Esophagus (tissue), 2 donors: ENCODE measurements around the gene MYMX. TPM values are rescaled to one million over a fixed set of nuclear protein-coding genes. Genes with fewer than 3 reads are reported as not detected.

Source experiments
- H3K27ac ChIP-seq, 2 donors: one replicate each; pipeline ENCODE4 v1.5.1; 2013; ENCODE audit warnings: low read depth in 2 of 2, mild to moderate bottlenecking in 2 of 2, inconsistent platforms in 1 of 2, low read length in 1 of 2, moderate library complexity in 1 of 2
- H3K27me3 ChIP-seq, 2 donors: one replicate each; pipeline ENCODE4 v1.6.1; 2013; ENCODE audit warnings: low read length in 2 of 2, control low read depth in 1 of 2, mild to moderate bottlenecking in 1 of 2; ENCODE audit not compliant: insufficient read depth in 2 of 2, control insufficient read depth in 1 of 2
- H3K36me3 ChIP-seq, 2 donors: one replicate each; pipeline ENCODE4 v1.6.1; 2013; ENCODE audit warnings: low read length in 1 of 2; ENCODE audit not compliant: control insufficient read depth in 2 of 2, insufficient read depth in 2 of 2
- H3K4me1 ChIP-seq, 2 donors: one replicate each; pipeline ENCODE4 v1.6.1; 2013; ENCODE audit warnings: low read length in 1 of 2; ENCODE audit not compliant: control insufficient read depth in 2 of 2, insufficient read depth in 2 of 2
- H3K4me3 ChIP-seq, 2 donors: one replicate each; pipeline ENCODE4 v1.5.1; 2013; ENCODE audit warnings: low read length in 2 of 2, mild to moderate bottlenecking in 2 of 2, low read depth in 1 of 2, moderate library complexity in 1 of 2
- H3K9me3 ChIP-seq, 2 donors: one replicate each; pipeline ENCODE4 v1.6.1; 2013; ENCODE audit warnings: mild to moderate bottlenecking in 2 of 2, low read depth in 1 of 2, low read length in 1 of 2, moderate library complexity in 1 of 2; ENCODE audit not compliant: control insufficient read depth in 2 of 2, insufficient read depth in 1 of 2
- WGBS, 2 donors: extraction: QIAGEN DNeasy Blood & Tissue Kit; methylation state at CpG; one replicate each; pipeline ENCODE4 v1.1.7; 2013; 5-methylcytosine and 5-hydroxymethylcytosine counted together
- polyA plus RNA-seq, 2 donors: library from polyadenylated mRNA; stranded (reverse); fragments of 200-250 nt; gene quantifications; one replicate each; pipeline ENCODE4 v1.2.3, GENCODE V29; 2013
- donor health status: healthy with polysubstance abuse.
- donor health status: Bipolar disorder and iron deficiency.

Gene MYMX
- polyA plus RNA-seq, 2 donors: 0.05 TPM; not detected in 1

DNA sequence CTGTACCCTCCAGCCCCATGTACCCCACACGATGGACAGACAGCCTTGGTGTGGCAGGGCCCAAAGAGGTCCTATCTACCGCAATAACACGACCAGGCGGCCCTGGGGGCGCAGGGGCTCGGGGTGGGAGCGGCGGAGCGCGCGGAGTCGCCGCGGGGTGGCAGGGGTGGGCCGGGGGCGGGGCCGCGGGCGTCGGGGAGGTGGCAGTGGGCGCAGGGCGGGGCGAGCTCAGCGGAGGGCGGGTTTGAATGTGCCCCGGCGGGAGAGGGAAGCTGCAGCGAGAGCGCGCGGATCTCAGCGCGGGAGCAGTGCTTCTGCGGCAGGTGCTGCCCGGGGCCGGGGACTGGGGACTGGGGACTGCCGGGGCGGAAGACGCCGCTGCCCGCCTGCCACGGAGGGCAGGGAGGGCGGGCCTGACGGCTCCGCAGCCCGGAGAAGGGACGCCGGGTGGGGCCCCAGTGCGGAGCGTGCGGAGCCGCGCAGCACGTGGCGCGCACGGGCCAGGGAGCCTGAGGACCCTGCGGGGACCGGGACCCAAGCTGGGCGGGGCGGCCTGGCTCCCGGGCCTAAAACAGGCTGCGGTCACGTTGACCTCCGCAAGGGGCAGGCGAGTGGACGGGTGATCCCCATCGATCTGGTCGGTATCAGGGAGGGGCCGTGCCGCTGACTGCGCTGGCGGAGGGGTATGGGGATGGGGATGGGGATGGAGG, 6.7 kb downstream of the MYMX start, which contains the start of gene SLC29A1:
SLC29A1 (plus strand) TSS at position 277 of the 710 bp plus-strand sequence. CDS start 3,719 bp downstream, outside the sequence.
- peaks cover 3 to 14% of the 10 kb centered on the region in 2 donors for H3K4me1 ChIP-seq
- no peaks in the 10 kb centered on the region for H3K27me3 ChIP-seq
- peaks cover 0 to 2% of the 10 kb centered on the region in 2 donors for H3K36me3 ChIP-seq
- 1% methylated on average over 42 to 73 of the region's 73 CpGs for WGBS, 2 donors
- peak within 1 kb of the TSS; percentile 53 to 81 for H3K27ac ChIP-seq
- H3K9me3 ChIP-seq: no peaks in the 10 kb centered on the region
- peak within 1 kb of the TSS; percentile 48 to 52 for H3K4me3 ChIP-seq

GRCh38 chr6:44224029-44224964, 7.6 kb downstream of the MYMX start:
- 10% methylated on average over 14 to 18 of the region's 18 CpGs for WGBS, 2 donors
- Histone ChIP-seq H3K27me3 (no peaks in the 10 kb centered on the region), H3K4me1 (peaks cover 4 to 14% of the 10 kb centered on the region in 2 donors), H3K4me3 (peak overlapping the region; percentile 48 to 52), H3K36me3 (peaks cover 0 to 2% of the 10 kb centered on the region in 2 donors), H3K9me3 (no peaks in the 10 kb centered on the region), H3K27ac (peak overlapping the region in 1 of 2 donors; percentile 70)

DNA sequence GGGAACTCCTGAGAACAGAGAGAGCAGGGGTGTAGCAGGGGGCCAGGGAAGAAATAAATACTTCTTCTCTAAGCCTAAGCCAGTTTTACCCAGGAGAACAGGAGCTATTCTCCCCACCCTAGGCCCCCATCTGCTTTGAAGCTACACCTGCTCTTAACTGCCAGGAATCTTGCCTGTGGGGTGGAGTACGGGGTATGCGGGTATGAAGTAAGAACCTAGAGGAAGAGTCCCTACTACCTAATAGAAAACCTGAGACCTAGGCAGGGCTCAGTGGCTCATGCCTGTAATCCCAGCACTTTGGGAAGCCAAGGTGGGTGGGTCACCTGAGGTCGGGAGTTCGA, 8.2 kb downstream of the MYMX start:
- H3K27me3 ChIP-seq: no peaks in the 10 kb centered on the region
- 81 to 90% methylated on average over 4 of the region's 4 CpGs for WGBS, 2 donors
- H3K36me3 ChIP-seq: peaks cover 0 to 2% of the 10 kb centered on the region in 2 donors
- peak overlapping the region in 1 of 2 donors; percentile 46 for H3K27ac ChIP-seq
- no peaks in the 10 kb centered on the region for H3K9me3 ChIP-seq
- no peak overlapping the region for H3K4me3 ChIP-seq
- H3K4me1 ChIP-seq: peaks cover 4 to 14% of the 10 kb centered on the region in 2 donors

DNA sequence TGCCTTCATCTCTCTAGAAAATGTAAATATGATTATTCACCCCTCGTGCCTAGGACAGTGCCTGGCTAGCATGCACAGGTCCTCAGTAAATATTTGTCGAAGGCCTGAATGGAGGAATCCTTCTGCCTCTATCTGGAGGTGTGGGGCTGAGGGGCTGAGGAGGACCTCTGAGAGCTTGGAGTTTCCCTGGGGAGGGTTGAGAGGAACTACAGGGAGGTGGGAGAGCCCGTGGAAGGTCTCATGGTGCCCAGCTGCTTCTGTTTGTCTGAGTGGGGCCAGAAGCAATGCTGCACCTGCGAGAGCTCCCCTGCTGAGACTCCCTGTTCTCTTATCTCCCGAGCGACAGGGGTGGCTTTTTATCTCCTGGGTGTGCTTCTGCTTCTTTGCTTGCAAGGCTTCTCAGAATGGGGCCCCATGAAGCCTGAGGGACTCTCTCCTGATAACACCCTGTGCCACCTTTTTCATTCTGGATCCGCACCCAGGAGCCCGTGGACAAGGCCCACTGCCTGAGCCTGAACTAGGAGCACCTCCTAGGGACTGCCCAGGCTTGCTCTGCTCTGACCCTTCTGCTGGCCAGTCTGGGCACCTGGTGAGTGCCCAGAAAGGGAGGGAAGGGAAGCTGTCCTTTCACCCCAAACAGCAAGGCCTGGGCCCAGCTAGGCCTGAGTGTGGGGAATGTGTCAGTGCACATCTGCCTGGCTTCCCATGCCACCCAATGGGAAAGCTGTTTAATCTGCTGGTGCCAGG, 9.0 kb downstream of the MYMX start:
- Histone ChIP-seq H3K36me3 (peaks cover 0 to 5% of the 10 kb centered on the region in 2 donors), H3K4me1 (peaks cover 4 to 14% of the 10 kb centered on the region in 2 donors), H3K9me3 (no peaks in the 10 kb centered on the region), H3K27me3 (no peaks in the 10 kb centered on the region), H3K4me3 (no peak overlapping the region), H3K27ac (peak overlapping the region in 1 of 2 donors; percentile 54)
- 69 to 87% methylated on average over 8 of the region's 8 CpGs for WGBS, 2 donors

DNA sequence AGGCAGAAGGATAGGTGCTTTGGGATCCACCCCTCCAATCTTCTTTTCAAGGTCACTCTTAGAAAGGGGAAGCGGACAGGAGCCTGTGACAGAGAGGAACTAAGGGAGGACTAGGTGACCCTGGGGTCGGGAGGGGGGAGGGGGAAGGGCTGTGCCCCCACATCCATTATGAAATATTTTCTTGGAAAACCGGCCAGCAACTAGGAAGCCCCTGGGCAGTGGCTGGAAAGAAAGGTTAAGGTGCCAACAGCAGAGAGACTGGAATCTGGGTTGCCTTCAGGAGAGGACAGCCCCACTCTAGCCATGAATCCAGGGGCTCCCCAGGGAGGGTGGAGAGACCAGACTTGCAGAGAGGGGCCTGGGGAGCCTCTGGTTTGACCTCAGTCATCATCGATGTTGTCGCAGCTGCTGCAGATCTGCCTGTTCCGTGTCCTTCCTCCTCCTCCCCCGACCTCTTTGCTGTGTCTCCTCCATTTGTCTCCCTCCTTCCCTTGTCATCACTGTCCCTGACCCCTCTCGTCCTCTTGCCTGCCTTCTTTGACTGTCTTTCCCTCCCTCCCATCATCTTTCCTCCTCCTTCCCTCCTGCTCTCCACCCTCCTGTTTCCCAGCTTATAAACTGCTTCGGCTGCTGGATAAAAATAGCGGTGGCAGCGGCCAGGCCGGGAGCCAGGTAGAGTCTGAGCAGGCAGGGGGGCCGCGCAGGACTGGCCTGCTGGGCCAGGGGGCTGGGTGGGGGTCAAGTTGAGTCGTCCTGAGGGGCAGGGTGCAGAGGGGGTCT, 9.8 kb downstream of the MYMX start:
- Histone ChIP-seq H3K9me3 (no peaks in the 10 kb centered on the region), H3K27ac (peak overlapping the region in 1 of 2 donors; percentile 54), H3K27me3 (no peaks in the 10 kb centered on the region), H3K4me3 (no peak overlapping the region), H3K4me1 (peaks cover 4 to 10% of the 10 kb centered on the region in 2 donors), H3K36me3 (peaks cover 0 to 5% of the 10 kb centered on the region in 2 donors)
- WGBS, 2 donors: 62 to 65% methylated on average over 15 of the region's 15 CpGs

DNA sequence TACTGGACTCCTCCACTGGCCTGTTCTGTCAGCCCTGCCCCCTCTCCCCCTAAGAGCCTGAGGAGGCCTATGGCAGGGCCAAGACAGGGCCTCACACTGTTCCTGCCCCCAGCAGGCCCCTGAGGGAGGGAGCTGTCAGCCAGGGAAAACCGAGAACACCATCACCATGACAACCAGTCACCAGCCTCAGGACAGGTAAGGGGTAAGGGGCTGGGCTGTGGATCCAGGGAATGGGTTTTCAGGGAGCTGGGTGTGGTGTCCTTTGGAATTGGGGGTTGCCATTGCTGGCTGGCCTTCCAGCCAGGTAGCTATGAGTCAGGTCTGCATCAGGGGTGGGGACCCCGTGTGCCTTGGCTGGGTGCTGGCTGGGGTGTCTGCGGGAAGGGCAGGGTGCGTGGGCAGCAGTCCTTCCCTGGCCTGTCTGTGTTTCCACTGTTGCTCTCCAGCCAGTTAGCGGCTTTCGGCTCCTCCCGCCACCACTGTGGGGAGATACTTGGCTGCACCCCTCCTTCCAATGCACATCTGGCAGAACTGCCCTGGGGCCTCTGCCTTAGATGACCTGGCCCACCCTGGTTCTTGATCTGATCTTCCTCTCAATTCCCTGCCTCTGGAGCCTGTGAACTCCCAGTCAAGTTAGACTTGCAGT, 10.5 kb downstream of the MYMX start:
- Histone ChIP-seq H3K9me3 (no peaks in the 10 kb centered on the region), H3K4me3 (no peak overlapping the region), H3K36me3 (peaks cover 0 to 8% of the 10 kb centered on the region in 2 donors), H3K27me3 (no peaks in the 10 kb centered on the region), H3K4me1 (peaks cover 4 to 10% of the 10 kb centered on the region in 2 donors), H3K27ac (no peak overlapping the region)
- WGBS, 2 donors: 54 to 61% methylated on average over 6 to 7 of the region's 7 CpGs

DNA sequence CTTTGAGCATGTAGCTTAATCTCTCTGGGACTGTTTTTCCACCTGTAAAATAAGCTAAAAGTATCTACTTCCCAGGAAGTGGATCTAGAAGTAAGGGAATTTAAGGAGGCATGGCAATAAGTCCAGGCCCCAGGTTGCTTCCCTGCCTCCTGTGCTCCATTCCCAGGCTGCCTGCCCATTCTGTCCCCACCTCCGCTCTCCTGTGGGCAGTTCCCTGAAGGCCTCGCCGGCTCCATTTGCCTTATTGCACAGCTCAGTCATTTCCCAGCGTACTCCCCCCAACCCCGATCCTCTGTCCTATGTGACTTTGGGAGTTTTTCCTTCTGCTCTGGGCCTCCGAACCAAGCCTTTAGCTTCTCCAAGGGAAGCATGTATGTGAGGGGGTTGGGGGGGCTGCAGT, 11.3 kb downstream of the MYMX start:
- Histone ChIP-seq H3K36me3 (peaks cover 0 to 8% of the 10 kb centered on the region in 2 donors), H3K27me3 (no peaks in the 10 kb centered on the region), H3K4me1 (peaks cover 4 to 10% of the 10 kb centered on the region in 2 donors), H3K9me3 (no peaks in the 10 kb centered on the region), H3K4me3 (no peak overlapping the region), H3K27ac (peak overlapping the region in 1 of 2 donors; percentile 29)
- WGBS, 2 donors: 81 to 93% methylated on average over 6 of the region's 6 CpGs

GRCh38 chr6:44228433-44228832, 11.7 kb downstream of the MYMX start:
- Histone ChIP-seq H3K27me3 (no peaks in the 10 kb centered on the region), H3K9me3 (no peaks in the 10 kb centered on the region), H3K4me1 (peaks cover 4 to 10% of the 10 kb centered on the region in 2 donors), H3K27ac (peak overlapping the region in 1 of 2 donors; percentile 29), H3K36me3 (peaks cover 0 to 8% of the 10 kb centered on the region in 2 donors), H3K4me3 (no peak overlapping the region)
- 92 to 93% methylated on average over 7 of the region's 7 CpGs for WGBS, 2 donors
